MCF 10A (cell line): Measurements from ENCODE around the gene LBX1. TPM values are rescaled to one million over a fixed set of nuclear protein-coding genes. Genes with fewer than 3 reads are reported as not detected.

ENCODE experiments used
- BruUV-seq: library from RNA; stranded (reverse); fragments of 400-500 nt; replicated peaks from 2 replicates; lab custom pipeline; 2021; lab: Mats Ljungman, UMichigan
- CTCF ChIA-PET: fragments of 300-600 bp; sonication (Branson Sonifier 250); formaldehyde crosslinking; extraction: SDS; loops from one replicate; lab custom pipeline; 2021; ENCODE audit warnings: antibody characterized with exemption, inconsistent platforms; lab: Yijun Ruan, JAX
- POLR2A ChIA-PET: fragments of 300-600, 350-650 bp; sonication (Branson Sonifier 250); formaldehyde crosslinking; extraction: SDS; loops from one replicate; lab custom pipeline; 2020; ENCODE audit warnings: antibody characterized with exemption, inconsistent platforms; lab: Yijun Ruan, JAX
- DNase-seq: peaks from one replicate; pipeline ENCODE4 v3.0.0-alpha.2; 2018; ENCODE audit not compliant: unreplicated experiment
- H3K27ac Mint-ChIP-seq: one replicate; pipeline ENCODE4 v1.8.0; 2022; ENCODE audit warnings: mild to moderate bottlenecking, low read depth, mixed read lengths; ENCODE audit not compliant: unreplicated experiment
- H3K27me3 Mint-ChIP-seq: one replicate; pipeline ENCODE4 v1.8.0; 2022; ENCODE audit warnings: mixed read lengths; ENCODE audit not compliant: insufficient read depth, unreplicated experiment
- H3K36me3 Mint-ChIP-seq: one replicate; pipeline ENCODE4 v1.8.0; 2022; ENCODE audit warnings: mild to moderate bottlenecking, moderate library complexity, mixed read lengths; ENCODE audit not compliant: insufficient read depth, unreplicated experiment
- H3K4me1 Mint-ChIP-seq: one replicate; pipeline ENCODE4 v1.8.0; 2022; ENCODE audit warnings: mixed read lengths; ENCODE audit not compliant: insufficient read depth, unreplicated experiment
- H3K4me3 Mint-ChIP-seq: one replicate; pipeline ENCODE4 v1.8.0; 2022; ENCODE audit warnings: mild to moderate bottlenecking, moderate library complexity, mixed read lengths; ENCODE audit not compliant: unreplicated experiment
- H3K9me3 Mint-ChIP-seq: one replicate; pipeline ENCODE4 v1.8.0; 2022; ENCODE audit warnings: mixed read lengths; ENCODE audit not compliant: unreplicated experiment
- CTCF ChIP-seq: fragments of 200-600 bp; IDR thresholded peaks from one replicate; pipeline ENCODE4 v1.8.0; 2022; ENCODE audit warnings: antibody characterized with exemption, mild to moderate bottlenecking; ENCODE audit not compliant: unreplicated experiment
- intact Hi-C: fragments of 100-400 bp; cut with micrococcal nuclease; formaldehyde crosslinking; loops from 2 replicates; pipeline ENCODE4 v1.14.1; 2022
- total RNA-seq: library from RNA; stranded (reverse); gene quantifications from 2 replicates; pipeline ENCODE4 v1.2.3, GENCODE V29; 2022

Gene LBX1
- total RNA-seq, 1 experiment from 2014 or later: not detected

GRCh38 chr10:101217044-101217425 lies 12.2 kb downstream of the LBX1 start:
- intact Hi-C loops: no loop called here
- no TSS peak for BruUV-seq
- Mint-ChIP-seq H3K9me3 (no peaks in the 10 kb centered on the region), H3K27ac (no peak overlapping the region), H3K4me1 (peaks cover 14% of the 10 kb centered on the region), H3K4me3 (no peak overlapping the region), H3K36me3 (no peaks in the 10 kb centered on the region), H3K27me3 (peaks cover 26% of the 10 kb centered on the region)
- POLR2A ChIA-PET: no interaction called here
- no peak for DNase-seq
- CTCF ChIA-PET: interaction anchor here (0.6 to 5.5 kb wide), 5 partner anchors 74 to 564 kb away, joined by 3 to 183 read pairs (median 7); no protein-coding TSS in a partner anchor
- no peak for TF ChIP-seq CTCF

GRCh38 chr10:101216207-101217043 lies 12.8 kb downstream of the LBX1 start:
- DNase-seq: no peak
- H3K4me3 Mint-ChIP-seq: no peak overlapping the region
- ChIA-PET POLR2A (no interaction called here), CTCF (interaction anchor here (0.6 to 5.5 kb wide), 10 partner anchors 61 to 564 kb away, joined by 3 to 183 read pairs (median 4); no protein-coding TSS in a partner anchor)
- no peak overlapping the region for H3K27ac Mint-ChIP-seq
- intact Hi-C loops: no loop called here
- peaks cover 32% of the 10 kb centered on the region for H3K27me3 Mint-ChIP-seq
- no peaks in the 10 kb centered on the region for H3K9me3 Mint-ChIP-seq
- H3K36me3 Mint-ChIP-seq: no peaks in the 10 kb centered on the region
- no peak for TF ChIP-seq CTCF
- H3K4me1 Mint-ChIP-seq: peaks cover 7% of the 10 kb centered on the region
- BruUV-seq: no TSS peak

GRCh38 chr10:101215397-101216206 lies 13.7 kb downstream of the LBX1 start:
- CTCF ChIA-PET: interaction anchor here (0.6 to 5.5 kb wide), 29 partner anchors 8 to 566 kb away, joined by 3 to 183 read pairs (median 5); no protein-coding TSS in a partner anchor
- Mint-ChIP-seq H3K27ac (no peak overlapping the region), H3K4me1 (peaks cover 4% of the 10 kb centered on the region), H3K27me3 (peaks cover 40% of the 10 kb centered on the region), H3K4me3 (no peak overlapping the region), H3K36me3 (no peaks in the 10 kb centered on the region), H3K9me3 (no peaks in the 10 kb centered on the region)
- TF ChIP-seq CTCF: no peak
- BruUV-seq: no TSS peak
- POLR2A ChIA-PET: interaction anchor here (0.6 kb wide), 1 partner anchor 58 kb away, joined by 3 read pairs; no protein-coding TSS in a partner anchor
- no peak for DNase-seq
- intact Hi-C loops: no loop called here
